Fibroblast of pulmonary artery (primary cell): ENCODE data around the gene XAGE3.
"Not testable (repeated sequence)": the region's sequence is repeated elsewhere in the genome, so short reads cannot be mapped to it uniquely, and the experiment has no call there.

Experiments used
- DNase-seq: peaks from one replicate; pipeline ENCODE4 v3.0.0-alpha.2; 2010; ENCODE audit warnings: low read depth
- H3K4me3 ChIP-seq: replicated peaks from 2 replicates; pipeline ENCODE4 v1.5.1; 2011; ENCODE audit warnings: low read depth, mild to moderate bottlenecking, control low read depth, low read length, moderate library complexity
- TF ChIP-seq, protein P1 (sequence below): IDR thresholded peaks from 2 replicates; pipeline ENCODE4 v1.5.1; 2011; ENCODE audit warnings: mild to moderate bottlenecking, control low read depth, low read length, inconsistent platforms; ENCODE audit errors: missing control alignments

Gene XAGE3

DNA sequence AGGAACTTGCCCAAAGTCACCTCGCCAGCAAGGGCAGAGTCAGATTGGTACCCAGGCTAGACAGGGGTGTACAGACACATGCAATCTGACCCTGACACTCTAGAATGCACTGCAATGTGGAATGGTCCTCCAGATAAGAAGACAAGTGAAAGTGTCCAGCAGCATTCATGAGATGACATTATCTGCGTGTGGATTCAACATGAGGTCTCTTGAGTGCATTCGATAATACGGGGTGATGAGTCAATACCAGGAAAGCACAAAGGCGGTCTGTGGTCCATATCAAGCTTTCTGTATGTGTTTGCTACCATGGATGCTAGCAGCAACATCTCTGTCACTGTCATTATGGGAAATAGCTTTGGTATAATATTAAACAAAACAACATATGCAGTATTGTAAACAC is 6.8 kb upstream of the XAGE3 start:
- DNase-seq: no peak
- TF ChIP-seq, protein P1, sequence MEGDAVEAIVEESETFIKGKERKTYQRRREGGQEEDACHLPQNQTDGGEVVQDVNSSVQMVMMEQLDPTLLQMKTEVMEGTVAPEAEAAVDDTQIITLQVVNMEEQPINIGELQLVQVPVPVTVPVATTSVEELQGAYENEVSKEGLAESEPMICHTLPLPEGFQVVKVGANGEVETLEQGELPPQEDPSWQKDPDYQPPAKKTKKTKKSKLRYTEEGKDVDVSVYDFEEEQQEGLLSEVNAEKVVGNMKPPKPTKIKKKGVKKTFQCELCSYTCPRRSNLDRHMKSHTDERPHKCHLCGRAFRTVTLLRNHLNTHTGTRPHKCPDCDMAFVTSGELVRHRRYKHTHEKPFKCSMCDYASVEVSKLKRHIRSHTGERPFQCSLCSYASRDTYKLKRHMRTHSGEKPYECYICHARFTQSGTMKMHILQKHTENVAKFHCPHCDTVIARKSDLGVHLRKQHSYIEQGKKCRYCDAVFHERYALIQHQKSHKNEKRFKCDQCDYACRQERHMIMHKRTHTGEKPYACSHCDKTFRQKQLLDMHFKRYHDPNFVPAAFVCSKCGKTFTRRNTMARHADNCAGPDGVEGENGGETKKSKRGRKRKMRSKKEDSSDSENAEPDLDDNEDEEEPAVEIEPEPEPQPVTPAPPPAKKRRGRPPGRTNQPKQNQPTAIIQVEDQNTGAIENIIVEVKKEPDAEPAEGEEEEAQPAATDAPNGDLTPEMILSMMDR: no peak

DNA sequence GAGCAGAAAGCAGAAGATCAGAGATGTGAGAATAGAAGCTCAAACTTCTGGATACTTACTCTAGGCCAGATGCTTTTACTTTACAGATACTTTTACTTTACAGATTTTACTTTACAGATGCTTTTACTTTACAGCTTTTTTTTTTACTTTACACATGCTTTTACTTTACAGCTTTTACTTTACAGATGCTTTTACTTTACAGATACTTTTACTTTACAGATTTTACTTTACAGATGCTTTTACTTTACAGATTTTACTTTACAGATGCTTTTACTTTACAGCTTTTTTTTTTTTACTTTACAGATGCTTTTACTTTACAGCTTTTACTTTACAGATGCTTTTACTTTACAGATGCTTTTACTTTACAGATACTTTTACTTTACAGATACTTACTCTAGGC is 5.9 kb upstream of the XAGE3 start:
- DNase-seq, H3K4me3 ChIP-seq: not testable (repeated sequence)

More for the DNA sequence above, 6.8 kb upstream of the XAGE3 start:
- H3K4me3 ChIP-seq: no peak overlapping the region

DNA sequence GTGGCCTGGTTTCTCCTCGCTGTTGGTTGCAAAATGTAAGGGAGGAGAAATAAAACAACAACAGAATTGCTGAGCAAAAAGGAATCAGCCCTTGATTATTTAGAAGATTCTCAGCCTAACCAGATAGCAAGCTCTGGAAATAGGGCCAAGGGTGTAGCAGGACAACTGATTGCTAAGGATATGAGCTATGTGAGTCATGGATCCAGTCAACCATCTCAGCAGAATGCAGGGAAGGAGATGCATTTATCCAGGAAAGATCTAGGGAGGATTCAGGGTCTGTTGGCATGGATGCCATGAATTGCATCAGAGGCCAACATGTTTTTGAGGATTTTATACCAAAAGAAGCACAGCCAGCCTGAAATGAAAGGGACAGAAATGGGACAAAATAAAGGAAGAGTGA is 2.2 kb upstream of the XAGE3 start:
- no peak overlapping the region for H3K4me3 ChIP-seq
- TF ChIP-seq, protein P1: no peak
- no peak for DNase-seq

DNA sequence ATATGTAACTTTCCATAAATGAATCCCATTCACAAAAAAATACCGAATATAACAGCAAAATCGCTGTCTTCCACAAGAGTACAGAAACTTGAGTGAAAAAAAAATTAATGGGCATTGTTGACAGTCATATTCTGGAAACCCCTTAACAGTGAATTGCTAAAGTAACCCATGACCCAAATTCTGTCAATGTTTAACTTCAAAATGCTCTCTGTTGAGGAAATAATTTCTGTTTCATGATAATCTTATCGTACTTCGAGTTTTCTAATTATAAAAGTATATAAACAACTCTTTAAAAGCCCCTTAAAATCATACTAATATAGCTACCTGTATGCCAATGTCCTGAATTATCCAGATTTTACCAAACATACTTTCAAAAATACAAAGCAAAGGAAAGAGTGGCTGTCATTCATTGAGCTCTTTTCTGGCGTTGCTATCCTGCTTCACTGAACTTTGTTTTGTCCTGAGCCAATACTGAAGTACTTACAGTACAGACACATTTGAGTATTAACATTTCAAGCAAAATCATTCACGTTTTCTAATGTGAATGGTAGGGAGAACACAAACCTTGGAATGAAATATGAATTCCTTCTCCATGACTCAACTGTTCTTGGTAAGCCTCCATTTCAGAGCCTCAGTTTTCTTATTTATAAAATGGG is 2.4 kb downstream of the XAGE3 start:
- TF ChIP-seq, protein P1: no peak
- no peak overlapping the region for H3K4me3 ChIP-seq
- no peak for DNase-seq

DNA sequence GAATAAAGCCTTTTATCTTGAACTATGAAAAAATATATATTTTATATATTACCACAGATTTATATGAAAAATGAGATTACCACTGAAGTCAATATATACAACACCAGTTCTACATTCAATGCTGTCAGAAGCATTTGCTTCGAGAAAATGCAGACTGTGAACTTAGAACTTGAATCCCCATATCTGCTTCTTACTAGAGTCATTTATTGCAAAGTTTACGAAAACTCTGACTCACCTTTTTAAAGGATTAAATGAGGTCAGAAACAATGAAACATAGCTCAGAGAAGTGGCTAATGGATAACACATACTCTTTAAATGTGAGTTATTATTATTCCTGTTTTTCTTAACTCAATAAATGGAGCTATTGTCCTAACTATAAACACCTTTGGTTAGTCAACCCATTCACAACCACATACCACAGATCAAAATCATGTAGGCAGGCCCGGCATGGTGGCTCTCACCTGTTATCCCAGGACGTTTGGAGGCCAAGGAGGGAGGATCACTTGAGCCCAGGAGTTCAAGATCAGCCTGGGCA is 10.8 kb downstream of the XAGE3 start:
- not testable (repeated sequence) for H3K4me3 ChIP-seq, DNase-seq

DNA sequence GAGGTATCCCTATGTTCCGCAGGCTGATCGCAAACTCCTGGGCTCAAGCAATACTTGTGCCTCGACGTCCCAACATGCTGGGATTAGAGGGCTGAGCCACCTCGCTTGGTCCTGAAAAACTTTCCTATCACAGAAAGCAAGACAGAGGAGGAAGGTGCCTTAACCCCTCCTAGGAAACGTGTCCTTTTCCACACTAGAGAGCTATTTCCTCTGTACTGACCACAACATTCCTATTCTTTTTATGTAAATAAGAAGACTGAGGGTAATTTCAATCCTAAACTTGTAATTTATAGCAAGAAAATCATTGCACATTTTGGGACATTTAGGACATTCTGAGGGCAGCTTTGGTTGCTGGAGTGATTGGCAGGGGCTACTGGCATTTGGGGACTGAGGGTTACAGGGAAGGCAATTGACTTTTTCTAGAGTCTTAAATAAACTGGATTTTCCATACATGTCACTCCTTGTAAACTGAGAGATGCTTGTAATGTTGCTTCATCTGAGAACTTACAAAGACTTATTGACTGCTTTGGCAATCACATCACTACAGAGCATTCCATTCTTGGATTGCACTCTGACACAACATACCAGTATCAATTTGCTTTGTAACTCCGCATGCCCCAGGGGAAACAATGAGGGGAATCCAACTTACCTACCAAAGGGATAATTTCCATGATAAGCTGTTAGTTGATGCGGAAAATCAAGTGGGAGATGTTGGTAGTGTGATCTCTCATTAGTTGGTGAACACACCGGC is 15.6 kb downstream of the XAGE3 start:
- TF ChIP-seq, protein P1: no peak
- H3K4me3 ChIP-seq: no peak overlapping the region
- DNase-seq: no peak

DNA sequence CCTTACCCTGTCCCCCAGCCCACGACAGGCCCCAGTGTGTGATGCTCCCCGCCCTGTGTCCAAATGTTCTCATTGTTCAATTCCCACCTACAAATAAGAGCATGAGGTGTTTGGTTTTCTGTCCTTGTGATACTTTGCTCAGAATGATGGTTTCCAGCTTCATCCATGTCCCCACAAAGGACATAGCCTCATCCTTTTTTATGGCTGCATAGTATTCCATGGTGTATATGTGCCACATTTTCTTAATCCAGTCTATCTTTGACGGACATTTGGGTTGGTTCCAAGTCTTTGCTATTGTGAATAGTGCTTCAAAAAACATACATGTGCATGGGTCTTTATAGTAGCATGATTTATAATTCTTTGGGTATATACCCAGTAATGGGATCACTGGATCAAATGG is 24.3 kb downstream of the XAGE3 start:
- not testable (repeated sequence) for DNase-seq, H3K4me3 ChIP-seq

DNA sequence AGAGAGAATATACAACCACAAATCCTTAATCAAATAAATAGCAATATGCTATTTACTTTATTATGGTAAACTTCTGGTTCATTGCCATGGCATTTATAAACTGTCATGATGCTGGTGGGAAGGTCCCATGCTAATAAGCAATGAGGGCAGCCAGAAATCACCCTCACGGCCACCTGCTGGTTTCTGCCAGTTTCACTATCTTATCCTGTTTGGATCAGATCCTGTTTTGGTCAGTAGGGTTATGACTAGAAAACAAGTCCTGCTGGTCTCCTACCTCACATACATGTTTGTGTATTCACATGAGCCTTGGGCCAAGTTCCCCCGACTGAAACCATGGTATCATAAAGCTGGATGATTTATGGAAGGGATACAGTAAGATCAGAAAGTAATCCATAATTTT is 28.7 kb downstream of the XAGE3 start:
- DNase-seq: no peak
- TF ChIP-seq, protein P1: no peak
- no peak overlapping the region for H3K4me3 ChIP-seq
